T-helper 1 cell treated with Interleukin-12 subunit alpha and Interleukin-12 subunit beta and Interleukin-4 antibody, amounts not matched to agents 30 μg/mL and 1 μg/mL, for 36 hours (primary cell): Measurements from ENCODE around the gene MYLK.
A peak's percentile ranks its signal among the peaks of the same experiment; 100 is the strongest.
"Not testable (repeated sequence)": the region's sequence is repeated elsewhere in the genome, so short reads cannot be mapped to it uniquely, and the experiment has no call there.

Experiments used
- H3K27ac Mint-ChIP-seq: one replicate; pipeline ENCODE4 v1.8.0; 2021; ENCODE audit warnings: mild to moderate bottlenecking, mixed read lengths
- H3K27me3 Mint-ChIP-seq: one replicate; pipeline ENCODE4 v1.8.0; 2021; ENCODE audit warnings: low read depth, mixed read lengths
- H3K36me3 Mint-ChIP-seq: one replicate; pipeline ENCODE4 v1.8.0; 2021; ENCODE audit warnings: low read depth, mixed read lengths
- H3K4me1 Mint-ChIP-seq: one replicate; pipeline ENCODE4 v1.8.0; 2021; ENCODE audit warnings: low read depth, mixed read lengths
- H3K4me3 Mint-ChIP-seq: one replicate; pipeline ENCODE4 v1.8.0; 2021; ENCODE audit warnings: mild to moderate bottlenecking, moderate library complexity, mixed read lengths
- H3K9me3 Mint-ChIP-seq: one replicate; pipeline ENCODE4 v1.8.0; 2021; ENCODE audit warnings: mixed read lengths

Gene MYLK

GRCh38 chr3:123884203-123884831 is at the start of gene MYLK:
MYLK (minus strand) TSS chr3:123884332; CDS start chr3:123793841, 90,491 bp downstream.
- Mint-ChIP-seq H3K9me3 (no peaks in the 10 kb centered on the region), H3K4me1 (peaks cover 12% of the 10 kb centered on the region), H3K4me3 (peak within 1 kb of the TSS; percentile 79), H3K36me3 (peaks cover 2% of the 10 kb centered on the region), H3K27me3 (peaks cover 73% of the 10 kb centered on the region), H3K27ac (no peak within 1 kb of the TSS)

GRCh38 chr3:123930445-123930844 is 46.3 kb upstream of the MYLK start:
- H3K36me3 Mint-ChIP-seq = peaks cover 17% of the 10 kb centered on the region
- no peak overlapping the region for H3K27ac Mint-ChIP-seq
- H3K4me3 Mint-ChIP-seq = no peak overlapping the region
- H3K9me3 Mint-ChIP-seq = no peaks in the 10 kb centered on the region
- H3K4me1 Mint-ChIP-seq = no peaks in the 10 kb centered on the region
- no peaks in the 10 kb centered on the region for H3K27me3 Mint-ChIP-seq

GRCh38 chr3:123929325-123929724 is 45.2 kb upstream of the MYLK start:
- Mint-ChIP-seq H3K36me3 (peaks cover 20% of the 10 kb centered on the region), H3K27me3 (no peaks in the 10 kb centered on the region), H3K27ac (no peak overlapping the region), H3K4me1 (no peaks in the 10 kb centered on the region), H3K4me3 (no peak overlapping the region), H3K9me3 (peaks cover 6% of the 10 kb centered on the region)

- peaks cover 22% of the 10 kb centered on the region for H3K9me3 Mint-ChIP-seq
- peaks cover 33% of the 10 kb centered on the region for H3K36me3 Mint-ChIP-seq
- no peaks in the 10 kb centered on the region for H3K27me3 Mint-ChIP-seq
- no peak overlapping the region for H3K27ac Mint-ChIP-seq
- H3K4me3 Mint-ChIP-seq = no peak overlapping the region
- H3K4me1 Mint-ChIP-seq = no peaks in the 10 kb centered on the region
These were observed 42.3 kb upstream of the MYLK start for GRCh38 chr3:123926396-123926795.

GRCh38 chr3:123920868-123921267 is 36.7 kb upstream of the MYLK start:
- Mint-ChIP-seq H3K27me3 (no peaks in the 10 kb centered on the region), H3K4me1 (peaks cover 7% of the 10 kb centered on the region), H3K9me3 (peaks cover 41% of the 10 kb centered on the region), H3K27ac (no peak overlapping the region), H3K36me3 (peaks cover 49% of the 10 kb centered on the region), H3K4me3 (no peak overlapping the region)

- Mint-ChIP-seq H3K4me3 (no peak overlapping the region), H3K9me3 (peaks cover 41% of the 10 kb centered on the region), H3K36me3 (peaks cover 50% of the 10 kb centered on the region), H3K4me1 (peaks cover 8% of the 10 kb centered on the region), H3K27ac (no peak overlapping the region), H3K27me3 (no peaks in the 10 kb centered on the region)
These were observed 36.3 kb upstream of the MYLK start for GRCh38 chr3:123920383-123920782.

GRCh38 chr3:123919353-123919752 is 35.2 kb upstream of the MYLK start:
- Mint-ChIP-seq H3K4me1 (peaks cover 9% of the 10 kb centered on the region), H3K27me3 (no peaks in the 10 kb centered on the region), H3K36me3 (peaks cover 48% of the 10 kb centered on the region), H3K4me3 (no peak overlapping the region), H3K9me3 (peaks cover 35% of the 10 kb centered on the region), H3K27ac (no peak overlapping the region)

GRCh38 chr3:123914829-123915228 is 30.7 kb upstream of the MYLK start:
- Mint-ChIP-seq H3K9me3 (peaks cover 4% of the 10 kb centered on the region), H3K27ac (no peak overlapping the region), H3K27me3 (no peaks in the 10 kb centered on the region), H3K4me3 (no peak overlapping the region), H3K4me1 (peaks cover 2% of the 10 kb centered on the region), H3K36me3 (peaks cover 10% of the 10 kb centered on the region)

- Mint-ChIP-seq H3K36me3 (no peaks in the 10 kb centered on the region), H3K4me1 (no peaks in the 10 kb centered on the region), H3K27me3 (no peaks in the 10 kb centered on the region), H3K4me3 (no peak overlapping the region), H3K27ac (no peak overlapping the region), H3K9me3 (no peaks in the 10 kb centered on the region)
These were observed 25.7 kb upstream of the MYLK start for GRCh38 chr3:123909785-123910184.

GRCh38 chr3:123907720-123908119 is 23.6 kb upstream of the MYLK start:
- Mint-ChIP-seq H3K9me3 (no peaks in the 10 kb centered on the region), H3K36me3 (no peaks in the 10 kb centered on the region), H3K4me3 (no peak overlapping the region), H3K4me1 (no peaks in the 10 kb centered on the region), H3K27ac (no peak overlapping the region), H3K27me3 (no peaks in the 10 kb centered on the region)

- H3K4me1 Mint-ChIP-seq = no peaks in the 10 kb centered on the region
- no peak overlapping the region for H3K27ac Mint-ChIP-seq
- peaks cover 15% of the 10 kb centered on the region for H3K27me3 Mint-ChIP-seq
- no peaks in the 10 kb centered on the region for H3K36me3 Mint-ChIP-seq
- no peaks in the 10 kb centered on the region for H3K9me3 Mint-ChIP-seq
- no peak overlapping the region for H3K4me3 Mint-ChIP-seq
These were observed 15.3 kb upstream of the MYLK start for GRCh38 chr3:123899300-123899865.

- peaks cover 23% of the 10 kb centered on the region for H3K9me3 Mint-ChIP-seq
- no peak overlapping the region for H3K27ac Mint-ChIP-seq
- H3K27me3 Mint-ChIP-seq = peaks cover 19% of the 10 kb centered on the region
- no peaks in the 10 kb centered on the region for H3K36me3 Mint-ChIP-seq
- no peak overlapping the region for H3K4me3 Mint-ChIP-seq
- no peaks in the 10 kb centered on the region for H3K4me1 Mint-ChIP-seq
These were observed 8.9 kb upstream of the MYLK start for GRCh38 chr3:123893012-123893411.

- H3K27ac Mint-ChIP-seq = no peak overlapping the region
- H3K4me1 Mint-ChIP-seq = no peaks in the 10 kb centered on the region
- H3K9me3 Mint-ChIP-seq = peaks cover 23% of the 10 kb centered on the region
These were observed 8.1 kb upstream of the MYLK start for GRCh38 chr3:123892195-123892594.

GRCh38 chr3:123890991-123891390 is 6.9 kb upstream of the MYLK start:
- H3K4me3 Mint-ChIP-seq, H3K4me1 Mint-ChIP-seq, H3K36me3 Mint-ChIP-seq, H3K27ac Mint-ChIP-seq: not testable (repeated sequence)
- Mint-ChIP-seq H3K27me3 (peaks cover 27% of the 10 kb centered on the region), H3K9me3 (peaks cover 23% of the 10 kb centered on the region)

More at GRCh38 chr3:123892195-123892594, 8.1 kb upstream of the MYLK start:
- Mint-ChIP-seq H3K4me3 (no peak overlapping the region), H3K27me3 (peaks cover 19% of the 10 kb centered on the region), H3K36me3 (no peaks in the 10 kb centered on the region)

- not testable (repeated sequence) for H3K36me3 Mint-ChIP-seq, H3K4me3 Mint-ChIP-seq, H3K4me1 Mint-ChIP-seq, H3K27ac Mint-ChIP-seq
- Mint-ChIP-seq H3K9me3 (peaks cover 23% of the 10 kb centered on the region), H3K27me3 (peaks cover 34% of the 10 kb centered on the region)
These were observed 6.0 kb upstream of the MYLK start for GRCh38 chr3:123890162-123890561.
